ENCODE measurements around the gene BBS12. TPM values are rescaled to one million over a fixed set of nuclear protein-coding genes. Genes with fewer than 3 reads are reported as not detected.

The BBS12 gene
- total and polyA plus RNA-seq, 2 donors (not counting 3 experiments of a cell fraction or from before 2014, with no cell fraction given), result 0.91 to 2.3 TPM

DNA sequence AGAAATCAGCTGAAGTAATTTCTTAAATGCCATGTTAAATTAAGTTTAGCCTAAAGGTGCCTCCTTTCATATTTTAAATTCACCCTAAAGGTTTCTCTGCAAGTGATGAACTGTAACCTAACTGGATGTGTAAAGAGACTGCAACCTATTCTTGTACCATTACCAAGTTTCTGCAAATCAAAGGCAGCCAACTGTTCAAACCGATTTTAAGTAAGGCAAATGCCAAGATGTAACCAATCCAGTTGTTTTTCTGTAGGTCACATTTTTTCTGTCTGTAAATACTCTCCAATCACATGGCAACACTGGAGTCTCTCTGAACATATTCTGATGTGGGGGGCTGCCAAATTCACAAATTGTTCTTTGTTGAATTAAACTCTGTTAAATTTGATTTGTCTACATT is 51.8 kb downstream of the BBS12 start:
- no peak overlapping the region for H3K4me3 ChIP-seq (replicated peaks in 1 of 3; ENCODE audit: insufficient read depth in 1 of 3, low read depth in 1 of 3, low read length in 3 of 3)
- H3K27ac ChIP-seq (ENCODE audit: insufficient read depth, low read depth, low read length), result peak overlapping the region; percentile 64
- POLR2A ChIA-PET, result no interaction called here
- intact Hi-C loops (cut with micrococcal nuclease) (no loop called here), dilution Hi-C loops (cut with MboI; ENCODE audit: extremely low pct_ligation_motif_present, low sequenced_read_pairs) (no loop called here)
- H3K4me2 ChIP-seq (ENCODE audit: insufficient read depth, low read length), result no peak overlapping the region
- H3K4me1 ChIP-seq (ENCODE audit: control insufficient read depth, extremely low read depth, insufficient read depth, low read length), result peaks cover 20% of the 10 kb centered on the region
- DNase-seq (ENCODE audit: low read depth, low spot score) (no peak), FAIRE-seq (no peak)
- H4K20me1 ChIP-seq (replicated peaks; ENCODE audit: control insufficient read depth, extremely low read depth, insufficient read depth, low read length), result no peaks in the 10 kb centered on the region
- peak overlapping the region; percentile 27 for H3K9ac ChIP-seq (replicated peaks; ENCODE audit: extremely low read depth, insufficient read depth, low read length)
- no peaks in the 10 kb centered on the region for H3K9me1 ChIP-seq (replicated peaks; ENCODE audit: control insufficient read depth, extremely low read depth, insufficient read depth, low read length)
- BruUV-seq (replicated peaks), result no TSS peak
- no peaks in the 10 kb centered on the region for H3K79me2 ChIP-seq (ENCODE audit: control insufficient read depth, insufficient read depth, low read length)
- CTCF ChIA-PET, result interaction anchor here (1.0 to 2.2 kb wide), 6 partner anchors 15 to 146 kb away, joined by 3 to 13 read pairs (median 7); no protein-coding TSS in a partner anchor
- TF ChIP-seq POLR2AphosphoS5 (IDR thresholded peaks at IDR 0.05; ENCODE audit: insufficient read depth, low read depth, low read length) (no peak), JUN (IDR thresholded peaks at IDR 0.05; ENCODE audit: borderline replicate concordance, insufficient read depth, insufficient read length, low read depth) (no peak), EZH2 (IDR thresholded peaks at IDR 0.05; ENCODE audit: borderline replicate concordance, low read depth, low read length, severe bottlenecking) (no peak), MYC (IDR thresholded peaks at IDR 0.05; ENCODE audit: low read depth, low read length) (no peak), FOS (IDR thresholded peaks at IDR 0.05; ENCODE audit: borderline replicate concordance, insufficient read depth, low read length) (no peak), POLR2A (IDR thresholded peaks at IDR 0.05; ENCODE audit: low read depth, low read length) (no peak), GATA2 (IDR thresholded peaks at IDR 0.05; ENCODE audit: insufficient read depth, insufficient read length, low read depth, low read length) (no peak)
- TF ChIP-seq, protein P1, sequence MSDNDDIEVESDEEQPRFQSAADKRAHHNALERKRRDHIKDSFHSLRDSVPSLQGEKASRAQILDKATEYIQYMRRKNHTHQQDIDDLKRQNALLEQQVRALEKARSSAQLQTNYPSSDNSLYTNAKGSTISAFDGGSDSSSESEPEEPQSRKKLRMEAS (IDR thresholded peaks at IDR 0.05; ENCODE audit: insufficient read depth, insufficient read length), result no peak
- TF ChIP-seq, protein P2, sequence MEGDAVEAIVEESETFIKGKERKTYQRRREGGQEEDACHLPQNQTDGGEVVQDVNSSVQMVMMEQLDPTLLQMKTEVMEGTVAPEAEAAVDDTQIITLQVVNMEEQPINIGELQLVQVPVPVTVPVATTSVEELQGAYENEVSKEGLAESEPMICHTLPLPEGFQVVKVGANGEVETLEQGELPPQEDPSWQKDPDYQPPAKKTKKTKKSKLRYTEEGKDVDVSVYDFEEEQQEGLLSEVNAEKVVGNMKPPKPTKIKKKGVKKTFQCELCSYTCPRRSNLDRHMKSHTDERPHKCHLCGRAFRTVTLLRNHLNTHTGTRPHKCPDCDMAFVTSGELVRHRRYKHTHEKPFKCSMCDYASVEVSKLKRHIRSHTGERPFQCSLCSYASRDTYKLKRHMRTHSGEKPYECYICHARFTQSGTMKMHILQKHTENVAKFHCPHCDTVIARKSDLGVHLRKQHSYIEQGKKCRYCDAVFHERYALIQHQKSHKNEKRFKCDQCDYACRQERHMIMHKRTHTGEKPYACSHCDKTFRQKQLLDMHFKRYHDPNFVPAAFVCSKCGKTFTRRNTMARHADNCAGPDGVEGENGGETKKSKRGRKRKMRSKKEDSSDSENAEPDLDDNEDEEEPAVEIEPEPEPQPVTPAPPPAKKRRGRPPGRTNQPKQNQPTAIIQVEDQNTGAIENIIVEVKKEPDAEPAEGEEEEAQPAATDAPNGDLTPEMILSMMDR (IDR thresholded peaks at IDR 0.05; ENCODE audit: extremely low read depth in 1 of 2, insufficient read depth in 1 of 2, low read depth in 1 of 2, low read length in 2 of 2), result no peak
- H3K9me3 ChIP-seq (replicated peaks; ENCODE audit: control insufficient read depth, insufficient read depth, low read length), result no peaks in the 10 kb centered on the region
- H2AFZ ChIP-seq (ENCODE audit: low read depth, low read length), result peak overlapping the region; percentile 32
- H3K36me3 ChIP-seq (ENCODE audit: control insufficient read depth in 2 of 2, extremely low read depth in 1 of 2, insufficient read depth in 2 of 2, low read length in 2 of 2), result no peaks in the 10 kb centered on the region
- no peaks in the 10 kb centered on the region for H3K27me3 ChIP-seq (ENCODE audit: control insufficient read depth in 2 of 2, insufficient read depth in 2 of 2, low read length in 2 of 2)

Measured in endothelial cell of umbilical vein (primary cell).